GM12878 (cell line): ENCODE data around the gene BIRC3.

Experiments used
- GATAD2B ChIP-seq: fragments of 450-650 bp; conservative IDR thresholded peaks from 2 replicates; pipeline ENCODE4 v1.6.1; 2017; ENCODE audit warnings: low read depth, mild to moderate bottlenecking, moderate library complexity
- NFYA ChIP-seq: IDR thresholded peaks from 2 replicates; pipeline ENCODE4 v1.6.1; 2011; ENCODE audit warnings: low read depth, mild to moderate bottlenecking, low read length, improper control_type of control experiment, borderline replicate concordance
- ZNF24 ChIP-seq: fragments of 450-650 bp; IDR thresholded peaks from 2 replicates; pipeline ENCODE4 v1.6.1; 2017; ENCODE audit warnings: antibody characterized with exemption, mild to moderate bottlenecking

DNA sequence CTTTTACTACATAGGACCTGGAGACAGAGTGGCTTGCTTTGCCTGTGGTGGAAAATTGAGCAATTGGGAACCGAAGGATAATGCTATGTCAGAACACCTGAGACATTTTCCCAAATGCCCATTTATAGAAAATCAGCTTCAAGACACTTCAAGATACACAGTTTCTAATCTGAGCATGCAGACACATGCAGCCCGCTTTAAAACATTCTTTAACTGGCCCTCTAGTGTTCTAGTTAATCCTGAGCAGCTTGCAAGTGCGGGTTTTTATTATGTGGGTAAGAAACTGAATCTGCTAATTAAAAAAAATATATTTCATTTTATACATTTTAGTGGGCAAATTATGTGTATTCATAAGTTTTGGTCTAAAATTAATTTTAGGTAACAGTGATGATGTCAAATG, 7.8 kb downstream of the BIRC3 start:
- no peak for TF ChIP-seq ZNF24
- TF ChIP-seq GATAD2B, result no peak
- TF ChIP-seq NFYA, result no peak
